A673 (cell line): Measurements from ENCODE around the gene PGAP6. TPM values are rescaled to one million over a fixed set of nuclear protein-coding genes. Genes with fewer than 3 reads are reported as not detected.

Experiments used
- BruUV-seq: library from RNA; stranded (reverse); fragments of 400-500 nt; replicated peaks from 2 replicates; lab custom pipeline; 2021; lab: Mats Ljungman, UMichigan
- CTCF ChIA-PET: fragments of 300-600 bp; sonication (Branson Sonifier 250); formaldehyde crosslinking; loops from one replicate; lab custom pipeline; 2022; ENCODE audit warnings: antibody characterized with exemption; lab: Charles Lee
- POLR2A ChIA-PET: fragments of 300-600 bp; sonication (Branson Sonifier 250); formaldehyde crosslinking; loops from one replicate; lab custom pipeline; 2022; ENCODE audit warnings: antibody characterized with exemption; ENCODE audit not compliant: low non-redundant PET; lab: Charles Lee
- DNase-seq: peaks from one replicate; pipeline ENCODE4 v3.0.0-alpha.2; 2015; ENCODE audit warnings: low spot score
- H3K27ac ChIP-seq: fragments of 200-600 bp; sonication (generic); 2 replicates; pipeline ENCODE4 v1.5.1; 2016; ENCODE audit warnings: mixed run types, low read depth, mild to moderate bottlenecking, mixed read lengths, antibody characterized with exemption, low read length; ENCODE audit not compliant: poor library complexity, severe bottlenecking
- H3K27me3 ChIP-seq: fragments of 200-600 bp; sonication (generic); replicated peaks from 2 replicates; pipeline ENCODE4 v1.6.1; 2017; ENCODE audit warnings: mixed run types, low read depth, mild to moderate bottlenecking, mixed read lengths, antibody characterized with exemption, low read length; ENCODE audit not compliant: insufficient read depth, poor library complexity
- H3K36me3 ChIP-seq: fragments of 200-600 bp; sonication (generic); 2 replicates; pipeline ENCODE4 v1.6.1; 2016; ENCODE audit warnings: mixed run types, mild to moderate bottlenecking, mixed read lengths, antibody characterized with exemption, low read length; ENCODE audit not compliant: insufficient read depth, poor library complexity, severe bottlenecking
- H3K4me1 ChIP-seq: fragments of 200-600 bp; sonication (generic); 2 replicates; pipeline ENCODE4 v1.6.1; 2017; ENCODE audit warnings: mixed run types, mild to moderate bottlenecking, mixed read lengths, antibody characterized with exemption, low read length; ENCODE audit not compliant: insufficient read depth, poor library complexity, severe bottlenecking
- H3K4me3 ChIP-seq: fragments of 200-600 bp; sonication (generic); 2 replicates; pipeline ENCODE4 v1.5.1; 2016; ENCODE audit warnings: low read depth, mixed run types, mild to moderate bottlenecking, mixed read lengths, low read length; ENCODE audit not compliant: poor library complexity, severe bottlenecking
- H3K9me3 ChIP-seq: fragments of 200-600 bp; sonication (generic); 2 replicates; pipeline ENCODE4 v1.6.1; 2016; ENCODE audit warnings: mixed run types, low read depth, mild to moderate bottlenecking, mixed read lengths, antibody characterized with exemption, low read length; ENCODE audit not compliant: poor library complexity, severe bottlenecking
- CTCF ChIP-seq: fragments of 300-800, 200-600 bp; sonication (generic); conservative IDR thresholded peaks from 2 replicates; pipeline ENCODE4 v1.5.1; 2017; ENCODE audit warnings: low read depth, mild to moderate bottlenecking, antibody characterized with exemption, low read length, moderate library complexity, mixed read lengths
- EZH2 ChIP-seq: fragments of 200-600 bp; sonication (generic); IDR thresholded peaks from 2 replicates; pipeline ENCODE4 v1.6.1; 2017; ENCODE audit warnings: borderline replicate concordance, low read depth, mild to moderate bottlenecking, mixed read lengths, antibody characterized with exemption, low read length; ENCODE audit not compliant: poor library complexity, severe bottlenecking
- intact Hi-C: fragments of 100-400 bp; cut with micrococcal nuclease; formaldehyde crosslinking; loops from one replicate; pipeline ENCODE4 v1.10.0; 2022; ENCODE audit not compliant: unreplicated experiment
- total RNA-seq: library from RNA; stranded (reverse); gene quantifications from 2 replicates; pipeline ENCODE4 v1.2.3, GENCODE V29; 2021

The PGAP6 gene
- total RNA-seq, 1 experiment from 2014 or later = 38.7 TPM

GRCh38 chr16:414395-415169 is 32.8 kb upstream of the PGAP6 start:
- H3K27me3 ChIP-seq = no peaks in the 10 kb centered on the region
- H3K9me3 ChIP-seq = no peaks in the 10 kb centered on the region
- H3K36me3 ChIP-seq = no peaks in the 10 kb centered on the region
- POLR2A ChIA-PET = no interaction called here
- no peak for DNase-seq
- H3K27ac ChIP-seq = no peak overlapping the region
- CTCF ChIA-PET = no interaction called here
- no peaks in the 10 kb centered on the region for H3K4me1 ChIP-seq
- H3K4me3 ChIP-seq = no peak overlapping the region
- TF ChIP-seq CTCF = no peak
- TF ChIP-seq EZH2 = no peak
- no TSS peak for BruUV-seq
- intact Hi-C loops = no loop called here

GRCh38 chr16:411576-412265 is 29.9 kb upstream of the PGAP6 start:
- H3K27ac ChIP-seq = no peak overlapping the region
- TF ChIP-seq CTCF = no peak
- no peak for TF ChIP-seq EZH2
- intact Hi-C loops = no loop called here
- H3K4me3 ChIP-seq = no peak overlapping the region
- POLR2A ChIA-PET = no interaction called here
- BruUV-seq = no TSS peak
- no peaks in the 10 kb centered on the region for H3K4me1 ChIP-seq
- no peaks in the 10 kb centered on the region for H3K9me3 ChIP-seq
- DNase-seq = no peak
- H3K27me3 ChIP-seq = no peaks in the 10 kb centered on the region
- H3K36me3 ChIP-seq = no peaks in the 10 kb centered on the region
- CTCF ChIA-PET = no interaction called here

- no peak overlapping the region for H3K27ac ChIP-seq
- TF ChIP-seq CTCF (no peak), EZH2 (no peak)
- H3K4me3 ChIP-seq = no peak overlapping the region
These were observed 28.9 kb upstream of the PGAP6 start for GRCh38 chr16:410516-411178.

More at GRCh38 chr16:410516-411178, 28.9 kb upstream of the PGAP6 start:
- ChIA-PET POLR2A (no interaction called here), CTCF (no interaction called here)
- Histone ChIP-seq H3K36me3 (no peaks in the 10 kb centered on the region), H3K27me3 (no peaks in the 10 kb centered on the region), H3K9me3 (no peaks in the 10 kb centered on the region), H3K4me1 (no peaks in the 10 kb centered on the region)
- no TSS peak for BruUV-seq
- intact Hi-C loops = no loop called here
- no peak for DNase-seq
